IPS-18a (cell line): ENCODE results near the gene PDE6H.

Experiments used
- H3K27ac ChIP-seq: one replicate; pipeline ENCODE4 v1.5.1; 2013; ENCODE audit warnings: low read length
- H3K27me3 ChIP-seq: one replicate; pipeline ENCODE4 v1.6.1; 2013; ENCODE audit warnings: mild to moderate bottlenecking, low read length; ENCODE audit not compliant: control insufficient read depth, insufficient read depth
- H3K36me3 ChIP-seq: one replicate; pipeline ENCODE4 v1.6.1; 2013; ENCODE audit warnings: low read depth, low read length; ENCODE audit not compliant: control insufficient read depth
- H3K4me1 ChIP-seq: one replicate; pipeline ENCODE4 v1.6.1; 2013; ENCODE audit warnings: low read depth, low read length; ENCODE audit not compliant: control insufficient read depth
- H3K4me3 ChIP-seq: one replicate; pipeline ENCODE4 v1.5.1; 2013; ENCODE audit warnings: low read length
- H3K9ac ChIP-seq: one replicate; pipeline ENCODE4 v1.6.1; 2013; ENCODE audit warnings: mild to moderate bottlenecking, low read length, moderate library complexity
- H3K9me3 ChIP-seq: one replicate; pipeline ENCODE4 v1.6.1; 2013; ENCODE audit warnings: low read depth, low read length; ENCODE audit not compliant: control insufficient read depth

PDE6H gene

DNA sequence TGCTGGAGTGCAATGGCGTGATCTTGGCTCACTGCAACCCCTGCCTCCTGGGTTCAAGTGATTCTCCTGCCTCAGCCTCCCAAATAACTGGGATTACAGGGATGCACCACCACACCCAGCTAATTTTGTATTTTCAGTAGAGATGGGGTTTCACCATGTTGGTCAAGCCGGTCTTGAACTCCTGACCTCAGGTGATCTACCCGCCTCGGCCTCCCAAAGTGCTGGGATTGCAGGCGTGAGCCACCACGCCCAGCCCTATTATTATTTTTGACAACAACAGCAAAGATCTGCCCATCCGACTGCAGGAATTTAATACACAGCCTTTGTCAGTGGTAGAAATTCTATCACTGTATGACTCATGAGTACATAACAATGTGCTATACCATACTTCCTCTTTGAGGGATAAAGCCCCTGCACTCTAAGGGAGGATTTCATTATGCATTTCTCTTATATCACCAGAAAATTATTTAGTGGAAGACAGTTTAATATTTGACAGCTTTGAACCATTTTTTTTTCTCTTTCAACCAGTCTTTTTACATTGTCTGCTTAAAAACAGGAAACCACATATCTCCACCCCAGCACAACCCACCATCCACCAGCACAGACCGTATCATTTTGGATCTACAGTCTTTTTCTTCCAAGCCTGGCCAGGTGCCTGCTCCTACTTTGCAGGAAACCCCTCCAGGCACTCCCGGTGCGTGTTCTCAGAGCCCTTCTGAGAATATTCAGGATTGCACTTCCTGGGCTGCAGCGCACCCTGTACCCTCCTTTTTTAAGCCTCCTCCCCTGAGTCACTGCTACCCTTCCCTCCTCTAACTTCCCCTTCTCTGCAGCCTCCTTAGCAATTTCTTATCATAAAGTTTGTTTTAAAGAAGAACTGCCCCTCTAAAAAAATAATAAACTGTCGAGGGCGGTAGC is 12.0 kb upstream of the PDE6H start:
- H3K9me3 ChIP-seq, result no peaks in the 10 kb centered on the region
- no peaks in the 10 kb centered on the region for H3K36me3 ChIP-seq
- no peak overlapping the region for H3K27ac ChIP-seq
- H3K9ac ChIP-seq, result no peak overlapping the region
- H3K4me3 ChIP-seq, result no peak overlapping the region
- peaks cover 4% of the 10 kb centered on the region for H3K4me1 ChIP-seq
- no peaks in the 10 kb centered on the region for H3K27me3 ChIP-seq

DNA sequence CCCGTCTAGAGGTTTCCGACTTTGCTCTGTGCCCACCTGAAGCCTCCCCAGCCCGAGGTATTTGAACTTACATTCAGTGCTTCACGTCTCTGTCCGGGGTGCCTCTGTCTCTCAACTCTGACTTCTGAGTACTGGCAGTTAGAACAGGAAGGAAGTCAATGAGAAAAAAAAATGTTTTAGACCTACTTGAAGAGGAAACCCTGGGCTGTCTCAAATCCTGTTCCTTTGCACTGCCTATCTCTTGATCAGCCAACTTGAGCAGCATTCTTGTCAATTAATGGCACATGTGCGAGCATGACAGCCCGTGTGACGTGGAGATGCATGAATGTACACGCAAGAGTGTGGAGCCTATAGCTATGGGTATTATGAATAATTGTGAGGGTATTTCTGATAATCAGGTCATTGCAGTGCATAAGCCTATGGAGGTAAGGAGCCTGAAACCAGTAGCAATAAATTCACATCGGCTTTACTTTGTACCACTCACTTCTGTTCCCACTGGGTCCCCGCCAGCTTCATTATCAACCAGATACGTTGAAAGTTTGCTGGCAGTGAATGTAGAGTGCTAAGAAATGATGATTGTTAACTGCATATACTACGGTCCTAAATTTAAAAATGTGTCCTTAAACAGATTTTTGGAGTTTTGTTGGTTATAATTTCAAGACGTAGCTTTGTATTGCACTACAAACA is 11.2 kb upstream of the PDE6H start, which contains the start of gene ARHGDIB:
Gene ARHGDIB (minus strand): TSS at position 136 of the 687 bp plus-strand sequence. CDS start 10,889 bp downstream, outside the sequence.
- no peaks in the 10 kb centered on the region for H3K9me3 ChIP-seq
- H3K36me3 ChIP-seq, result no peaks in the 10 kb centered on the region
- H3K9ac ChIP-seq, result no peak within 1 kb of the TSS
- H3K4me1 ChIP-seq, result no peaks in the 10 kb centered on the region
- no peak within 1 kb of the TSS for H3K4me3 ChIP-seq
- no peak within 1 kb of the TSS for H3K27ac ChIP-seq
- no peaks in the 10 kb centered on the region for H3K27me3 ChIP-seq

DNA sequence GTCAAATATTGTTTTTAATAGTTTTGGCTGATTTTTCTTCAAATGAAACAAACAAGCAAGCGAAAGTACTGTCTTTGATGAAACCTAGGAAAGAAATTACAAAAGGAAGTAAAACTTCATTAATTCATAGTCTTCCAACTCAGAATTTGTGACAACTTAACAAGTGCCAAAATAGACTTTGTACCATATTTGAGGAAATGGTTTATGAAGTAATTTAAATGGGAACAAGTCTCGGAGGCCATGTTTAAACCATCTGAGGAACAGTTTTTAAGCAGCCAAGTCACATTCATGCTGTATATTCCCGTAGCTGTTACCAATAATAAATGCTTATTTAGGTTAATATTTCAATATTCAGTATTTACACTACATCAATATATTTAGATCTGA is 10.7 kb upstream of the PDE6H start:
- H3K9me3 ChIP-seq, result no peaks in the 10 kb centered on the region
- no peaks in the 10 kb centered on the region for H3K27me3 ChIP-seq
- H3K4me3 ChIP-seq, result no peak overlapping the region
- H3K36me3 ChIP-seq, result no peaks in the 10 kb centered on the region
- no peaks in the 10 kb centered on the region for H3K4me1 ChIP-seq
- H3K9ac ChIP-seq, result no peak overlapping the region
- H3K27ac ChIP-seq, result no peak overlapping the region

DNA sequence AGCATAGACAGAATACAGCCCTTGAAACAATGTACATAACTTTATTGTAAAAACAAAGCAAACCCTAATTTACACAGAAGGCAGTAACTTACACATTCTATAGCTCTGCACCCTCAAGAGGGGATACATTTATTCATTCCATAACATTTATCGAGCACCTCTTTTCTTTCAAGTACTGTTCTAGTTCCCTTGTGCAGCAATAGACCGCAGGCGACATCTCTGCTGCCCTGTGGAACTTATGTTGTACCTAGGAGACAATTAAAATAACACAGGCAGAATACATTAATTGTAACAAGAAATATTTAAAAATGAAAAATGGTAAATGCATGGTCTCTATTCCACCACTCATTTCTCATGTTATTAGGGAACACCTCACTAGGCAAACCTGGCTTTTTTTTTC is 10.0 kb upstream of the PDE6H start:
- Histone ChIP-seq H3K9ac (no peak overlapping the region), H3K9me3 (no peaks in the 10 kb centered on the region), H3K27me3 (no peaks in the 10 kb centered on the region), H3K4me3 (no peak overlapping the region), H3K36me3 (no peaks in the 10 kb centered on the region), H3K27ac (no peak overlapping the region), H3K4me1 (no peaks in the 10 kb centered on the region)

DNA sequence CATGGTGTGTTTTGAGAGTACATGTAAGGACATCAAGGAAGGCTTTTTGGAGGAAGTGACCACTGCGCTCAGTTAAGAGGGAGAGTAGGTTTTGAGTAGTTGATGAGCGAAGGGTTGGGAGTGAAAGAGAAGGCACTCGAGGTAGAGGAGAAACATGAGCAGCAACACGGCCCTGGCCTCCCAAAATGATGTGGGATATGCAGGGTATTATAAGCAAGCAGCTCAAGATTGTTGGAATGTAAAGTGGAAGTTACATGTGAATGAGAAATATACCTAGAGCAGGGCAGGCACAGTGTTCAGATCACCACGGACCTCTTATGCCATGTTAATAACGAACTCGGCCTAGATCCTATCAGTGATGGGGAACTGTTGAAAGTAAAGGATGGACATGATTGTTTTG is 9.3 kb upstream of the PDE6H start:
- Histone ChIP-seq H3K9me3 (no peaks in the 10 kb centered on the region), H3K4me1 (no peaks in the 10 kb centered on the region), H3K4me3 (no peak overlapping the region), H3K27ac (no peak overlapping the region), H3K9ac (no peak overlapping the region), H3K27me3 (no peaks in the 10 kb centered on the region), H3K36me3 (no peaks in the 10 kb centered on the region)

DNA sequence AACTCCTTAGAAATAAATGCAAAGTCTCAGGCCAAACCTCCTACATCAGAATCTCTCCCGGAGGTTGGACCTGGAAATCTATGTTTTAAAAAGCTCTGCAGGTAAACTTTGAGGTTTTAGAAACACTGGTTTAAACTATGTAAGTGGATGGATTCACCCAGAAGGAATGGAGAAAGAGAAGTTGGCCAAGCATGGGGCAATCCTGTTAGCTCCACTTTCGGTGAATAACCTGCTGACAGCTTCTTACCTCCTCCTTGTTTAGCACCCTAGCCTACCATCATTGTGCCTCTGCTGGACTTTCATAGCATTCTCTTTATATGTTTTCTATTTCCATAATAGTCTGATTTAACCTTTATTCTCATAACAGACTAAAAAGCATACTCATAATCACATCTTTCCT is 8.4 kb upstream of the PDE6H start:
- Histone ChIP-seq H3K4me3 (no peak overlapping the region), H3K27ac (no peak overlapping the region), H3K27me3 (no peaks in the 10 kb centered on the region), H3K9me3 (no peaks in the 10 kb centered on the region), H3K9ac (no peak overlapping the region), H3K4me1 (no peaks in the 10 kb centered on the region), H3K36me3 (no peaks in the 10 kb centered on the region)

DNA sequence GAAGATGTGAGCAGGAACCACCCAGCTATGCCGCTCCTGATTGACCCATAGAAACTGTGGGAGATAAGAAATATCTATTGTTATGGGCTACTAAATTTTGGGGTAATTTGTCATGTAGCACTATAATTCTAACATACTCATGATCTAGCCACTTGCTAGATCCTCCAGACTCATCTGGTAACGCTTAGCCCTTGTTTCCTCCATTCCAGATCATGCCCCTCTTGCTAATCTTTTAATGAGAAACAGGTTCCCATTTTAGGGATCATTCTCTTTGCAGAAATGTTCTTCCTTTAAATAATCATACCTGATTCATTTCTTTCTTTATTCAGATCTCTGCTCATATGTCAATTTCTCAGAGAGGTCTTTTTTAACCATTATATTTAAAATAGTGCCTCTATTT is 7.6 kb upstream of the PDE6H start:
- Histone ChIP-seq H3K27me3 (no peaks in the 10 kb centered on the region), H3K9ac (no peak overlapping the region), H3K4me3 (no peak overlapping the region), H3K27ac (no peak overlapping the region), H3K4me1 (no peaks in the 10 kb centered on the region), H3K9me3 (no peaks in the 10 kb centered on the region), H3K36me3 (no peaks in the 10 kb centered on the region)

DNA sequence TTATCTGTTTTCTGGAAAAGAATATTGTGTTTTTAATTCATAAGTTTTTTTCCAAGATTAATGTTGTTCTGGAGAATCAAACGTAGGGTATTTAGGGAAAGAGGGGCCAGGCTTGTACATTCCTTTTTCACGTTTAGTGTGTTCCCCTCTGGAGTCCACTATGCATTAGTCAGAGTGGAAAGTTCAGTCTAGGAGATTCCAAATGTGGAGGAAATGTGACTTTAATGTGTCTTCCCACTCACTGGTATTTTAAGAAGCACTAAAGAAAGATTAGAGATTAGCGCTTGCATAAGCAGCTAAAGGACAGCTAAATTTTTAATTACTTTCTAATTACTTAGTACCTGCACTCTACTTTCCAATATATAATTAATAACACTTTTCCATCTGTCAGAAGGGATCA is 4.4 kb upstream of the PDE6H start:
- Histone ChIP-seq H3K27ac (no peak overlapping the region), H3K36me3 (no peaks in the 10 kb centered on the region), H3K27me3 (no peaks in the 10 kb centered on the region), H3K4me3 (no peak overlapping the region), H3K9me3 (no peaks in the 10 kb centered on the region), H3K4me1 (no peaks in the 10 kb centered on the region), H3K9ac (no peak overlapping the region)

DNA sequence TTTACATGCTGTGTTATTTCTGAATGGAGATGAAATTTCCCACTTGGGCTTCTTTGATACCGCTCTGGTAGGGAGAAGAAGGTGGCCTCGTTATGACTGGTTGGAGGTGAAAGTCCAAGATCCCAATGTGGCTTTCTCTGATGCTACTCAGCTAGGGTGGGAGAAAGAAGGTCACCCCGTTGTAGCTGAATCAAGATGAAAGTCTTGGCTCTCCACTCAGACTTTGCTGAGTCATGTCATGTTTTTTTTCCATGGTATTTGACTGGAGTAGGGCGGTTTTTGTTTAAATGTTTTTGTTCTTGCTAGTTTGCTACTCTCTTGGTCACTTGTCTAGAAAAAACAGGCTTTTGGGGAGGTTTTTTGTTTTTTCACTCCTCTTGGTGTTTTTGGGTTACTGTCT is 2.4 kb upstream of the PDE6H start:
- H3K27me3 ChIP-seq, result no peaks in the 10 kb centered on the region
- H3K4me1 ChIP-seq, result no peaks in the 10 kb centered on the region
- H3K9ac ChIP-seq, result no peak overlapping the region
- H3K9me3 ChIP-seq, result no peaks in the 10 kb centered on the region
- H3K4me3 ChIP-seq, result no peak overlapping the region
- no peak overlapping the region for H3K27ac ChIP-seq
- no peaks in the 10 kb centered on the region for H3K36me3 ChIP-seq

DNA sequence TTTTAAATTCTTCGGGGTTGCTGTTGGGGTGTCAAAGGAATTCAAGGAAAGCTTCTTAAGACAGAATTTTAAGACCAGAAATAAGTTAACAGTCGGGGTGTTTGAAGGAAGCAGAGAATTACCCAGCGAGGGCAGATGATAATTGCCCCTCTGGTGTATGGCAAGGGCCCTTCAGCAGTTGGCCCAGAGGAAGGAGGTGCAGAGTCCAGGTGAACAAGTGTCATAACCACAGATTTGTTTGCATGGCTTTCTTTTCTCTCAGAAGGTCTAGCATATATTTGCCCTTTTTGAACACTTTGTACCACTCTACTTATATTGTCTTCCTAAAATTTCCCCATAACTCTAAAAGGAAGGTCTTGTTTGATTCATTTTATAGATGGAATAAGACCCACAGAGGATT is 1.8 kb downstream of the PDE6H start:
- H3K4me1 ChIP-seq, result no peaks in the 10 kb centered on the region
- H3K9me3 ChIP-seq, result no peaks in the 10 kb centered on the region
- no peaks in the 10 kb centered on the region for H3K36me3 ChIP-seq
- H3K27me3 ChIP-seq, result no peaks in the 10 kb centered on the region
- no peak overlapping the region for H3K9ac ChIP-seq
- H3K27ac ChIP-seq, result no peak overlapping the region
- no peak overlapping the region for H3K4me3 ChIP-seq

DNA sequence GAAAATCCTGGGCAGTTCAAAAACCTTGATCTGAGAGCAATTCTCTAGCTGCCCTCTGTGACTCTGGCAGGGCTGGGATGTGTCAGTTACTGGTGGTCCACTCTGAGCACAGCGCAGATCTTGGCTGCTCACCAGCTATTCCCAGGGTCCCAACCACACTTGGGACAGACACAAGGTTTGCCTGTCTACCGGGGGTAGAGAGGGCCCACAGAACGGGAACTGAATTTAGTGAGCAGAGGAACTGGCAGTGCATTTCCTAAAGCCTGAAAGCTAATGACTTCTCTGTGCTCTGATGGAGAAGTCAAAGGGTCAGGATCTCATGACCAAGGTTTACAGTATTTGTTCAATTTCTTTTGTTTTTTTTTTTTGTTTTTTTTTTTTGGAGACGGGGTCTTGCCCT is 2.6 kb downstream of the PDE6H start:
- Histone ChIP-seq H3K27ac (no peak overlapping the region), H3K27me3 (no peaks in the 10 kb centered on the region), H3K36me3 (no peaks in the 10 kb centered on the region), H3K4me1 (no peaks in the 10 kb centered on the region), H3K9me3 (no peaks in the 10 kb centered on the region), H3K9ac (no peak overlapping the region), H3K4me3 (no peak overlapping the region)

DNA sequence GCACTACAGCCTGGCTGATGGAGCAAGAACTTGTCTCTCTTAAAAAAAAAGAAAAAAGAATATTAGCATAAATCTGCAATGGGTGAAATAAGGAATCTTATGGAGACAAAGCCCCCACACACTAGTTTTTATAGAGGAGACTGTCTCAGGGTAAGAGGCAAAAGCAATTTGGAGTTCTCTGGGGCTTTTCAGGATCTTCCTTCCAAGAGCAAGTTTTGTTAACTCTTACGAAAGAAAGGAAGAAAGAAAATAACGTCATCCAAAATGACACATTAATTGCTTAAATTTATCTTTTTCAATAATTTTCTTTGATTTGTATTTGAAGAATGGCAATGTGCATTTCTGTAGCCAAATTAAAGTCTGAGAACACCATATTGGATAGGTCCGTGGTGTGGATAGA is 3.8 kb downstream of the PDE6H start:
- no peak overlapping the region for H3K27ac ChIP-seq
- H3K36me3 ChIP-seq, result no peaks in the 10 kb centered on the region
- H3K4me1 ChIP-seq, result no peaks in the 10 kb centered on the region
- no peak overlapping the region for H3K4me3 ChIP-seq
- H3K9me3 ChIP-seq, result no peaks in the 10 kb centered on the region
- H3K9ac ChIP-seq, result no peak overlapping the region
- no peaks in the 10 kb centered on the region for H3K27me3 ChIP-seq
